ENCODE results near the gene CLCNKB. TPM values are rescaled to one million over a fixed set of nuclear protein-coding genes. Genes with fewer than 3 reads are reported as not detected.

Gene CLCNKB
- 0.43 and 1.2 TPM in 2 replicates for total RNA-seq

DNA sequence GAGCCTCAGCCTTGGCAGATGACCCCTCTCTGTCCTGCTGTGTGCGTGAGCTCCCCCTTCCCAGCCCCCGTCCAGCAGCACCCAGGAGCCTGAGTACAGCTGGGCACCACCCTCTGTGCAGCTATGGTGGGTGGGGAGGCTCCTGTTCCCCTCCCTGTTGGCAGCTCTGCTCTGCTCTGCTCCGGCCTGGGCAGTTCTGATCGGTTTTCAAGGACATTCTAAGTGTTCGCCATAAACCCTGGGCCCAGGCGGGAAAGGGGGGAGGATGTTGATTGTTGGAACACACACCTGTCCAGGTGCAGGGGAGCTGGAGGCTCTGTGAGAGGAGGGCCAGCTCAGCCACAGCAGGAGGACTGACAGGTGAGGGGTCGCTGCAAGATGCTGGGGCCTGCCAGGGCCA is at the start of gene CLCNKB:
CLCNKB (plus strand) TSS at position 262 of the 400 bp plus-strand sequence. CDS start 711 bp downstream, outside the sequence.

DNA sequence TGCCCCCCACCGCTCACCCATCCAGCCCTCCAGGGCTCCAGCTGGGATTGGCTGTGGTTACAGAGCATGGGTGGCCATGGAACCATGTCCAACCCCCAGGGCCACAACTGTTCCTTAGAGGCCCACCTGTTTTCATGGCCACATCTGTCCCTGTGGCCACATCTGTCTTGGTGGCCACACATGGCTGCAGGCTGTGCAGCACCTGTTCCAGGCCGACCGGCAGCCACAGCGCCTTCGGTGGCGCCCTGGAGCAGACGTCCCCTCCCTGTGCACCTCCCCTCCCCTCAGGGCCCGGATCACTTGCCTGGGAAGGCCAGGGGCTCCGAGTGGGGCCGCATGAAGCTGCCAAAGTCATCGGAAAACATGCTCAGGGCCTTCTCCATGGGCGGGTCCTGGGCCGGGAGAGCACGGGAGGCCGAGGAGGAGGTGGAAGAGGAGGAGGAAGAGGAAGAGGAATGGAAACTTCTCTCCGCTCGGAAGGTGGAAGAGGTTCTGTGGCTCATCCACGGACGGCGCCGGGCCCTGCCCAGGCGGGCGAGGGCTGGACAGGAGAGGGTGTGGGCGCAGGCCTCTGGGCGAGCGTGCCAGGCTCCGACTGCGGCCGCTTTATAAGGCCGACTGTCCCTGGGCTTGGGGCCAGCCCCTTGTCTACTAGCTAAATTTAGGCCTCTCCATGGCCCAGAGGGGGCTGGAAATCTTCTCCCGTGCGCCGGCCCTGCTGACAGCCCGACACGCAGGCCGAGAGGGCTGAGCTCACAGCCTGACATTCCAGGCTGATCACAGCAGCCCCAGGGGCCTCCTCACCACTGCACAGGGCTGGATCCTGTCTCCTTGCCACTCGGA is 25.9 kb upstream of the CLCNKB start, which contains the start of gene HSPB7:
HSPB7 (minus strand) TSS at position 583 of the 843 bp plus-strand sequence; CDS start at position 503, 80 bp downstream.

DNA sequence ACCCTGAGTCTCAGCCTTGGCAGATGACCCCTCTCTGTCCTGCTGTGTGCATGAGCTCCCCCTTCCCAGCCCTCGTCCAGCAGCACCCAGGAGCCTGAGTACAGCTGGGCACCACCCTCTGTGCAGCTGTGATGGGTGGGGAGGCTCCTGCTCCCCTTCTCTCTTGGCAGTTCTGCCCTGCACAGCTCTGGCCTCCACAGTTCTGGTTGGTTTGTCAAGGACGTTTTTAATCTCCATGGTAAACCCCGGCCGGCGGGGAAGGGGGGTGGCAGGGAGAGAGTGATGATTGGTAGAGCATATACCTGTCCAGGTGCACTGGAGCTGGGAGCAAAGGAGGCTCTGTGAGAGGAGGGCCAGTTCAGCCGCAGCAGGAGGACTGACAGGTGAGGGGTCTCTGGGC is 21.9 kb upstream of the CLCNKB start, which contains the start of gene CLCNKA:
CLCNKA (plus strand) TSS at position 356 of the 400 bp plus-strand sequence. CDS start 584 bp downstream, outside the sequence.

DNA sequence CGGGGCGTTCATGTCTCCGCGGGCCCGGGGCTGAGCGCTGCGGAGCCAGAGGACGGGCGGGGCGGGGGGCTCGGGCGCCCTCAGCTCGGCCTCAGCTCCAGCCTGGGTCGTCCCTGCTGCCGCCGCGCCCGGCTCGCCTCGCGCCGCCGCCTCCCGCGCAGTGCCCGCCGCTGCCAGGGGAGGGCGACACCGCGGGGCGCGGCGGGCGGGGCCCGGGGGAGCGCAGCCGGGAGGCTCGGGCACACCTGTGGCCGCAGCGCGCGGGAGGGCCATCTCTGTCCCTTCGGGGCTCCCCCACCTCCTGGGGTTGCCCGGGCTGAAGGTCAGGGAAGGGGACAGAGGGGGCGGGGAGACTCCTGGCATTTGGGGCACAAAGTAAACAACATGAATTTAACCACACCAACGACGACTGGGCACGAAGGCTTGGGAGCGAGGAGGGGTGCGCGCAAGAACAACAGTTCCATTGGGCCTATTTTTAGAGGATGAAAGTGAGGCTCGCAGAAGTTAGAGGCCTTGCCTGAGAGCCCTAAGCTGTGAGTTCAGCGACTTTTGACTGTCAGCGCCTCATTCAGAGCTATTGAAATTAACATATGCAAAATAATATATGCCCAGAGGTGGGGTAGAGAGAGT is 30.0 kb downstream of the CLCNKB start, which contains the start of gene FAM131C:
FAM131C (minus strand) TSS at position 162 of the 630 bp plus-strand sequence. CDS start 209 bp downstream, outside the sequence.

Other genes starting within 250 kb of the CLCNKB start
- 0.65 and 2.7 TPM in 2 replicates for gene UQCRHL, start 236.1 kb upstream of the CLCNKB start, total RNA-seq
- gene SPEN, start 196.1 kb upstream of the CLCNKB start, total RNA-seq = 25.1 and 26.1 TPM in 2 replicates
- gene ZBTB17, start 67.7 kb upstream of the CLCNKB start, total RNA-seq = 28.1 and 31.8 TPM in 2 replicates
- gene SRARP, start 39.5 kb upstream of the CLCNKB start, total RNA-seq = not detected in 2 replicates
- 0.22 TPM in 1 of 2 replicates, not detected in the other for gene HSPB7, start 25.7 kb upstream of the CLCNKB start, total RNA-seq
- gene CLCNKA, start 21.7 kb upstream of the CLCNKB start, total RNA-seq = not detected in 2 replicates
- not detected in 2 replicates for gene FAM131C, start 29.9 kb downstream of the CLCNKB start, total RNA-seq
- 2.7 and 28.6 TPM in 2 replicates for gene EPHA2, start 112.3 kb downstream of the CLCNKB start, total RNA-seq
- 20.4 and 29.4 TPM in 2 replicates for gene ARHGEF19, start 168.9 kb downstream of the CLCNKB start, total RNA-seq
- 7.9 and 13.8 TPM in 2 replicates for gene CPLANE2, start 193.4 kb downstream of the CLCNKB start, total RNA-seq